Keratinocyte (primary cell): ENCODE data around the gene PRR11. TPM values are rescaled to one million over a fixed set of nuclear protein-coding genes. Genes with fewer than 3 reads are reported as not detected.

Experiments
- DNase-seq: peaks from one replicate; pipeline ENCODE4 v3.0.0-alpha.2; 2011; ENCODE audit warnings: low read depth, missing footprints, low spot score
- FAIRE-seq: peaks from 2 replicates; lab custom pipeline; 2011; peaks lifted over from hg19 to GRCh38; lab: Jason Lieb, UNC
- H2AFZ ChIP-seq: 2 replicates; pipeline ENCODE4 v1.6.0; 2012; ENCODE audit warnings: low read length, control low read depth, inconsistent platforms; ENCODE audit not compliant: control insufficient read depth
- H3K27ac ChIP-seq: 2 replicates; pipeline ENCODE4 v1.5.1; 2011; ENCODE audit warnings: low read length; ENCODE audit not compliant: control insufficient read depth, insufficient read depth
- H3K27me3 ChIP-seq: 3 replicates; pipeline ENCODE4 v1.6.0; 2011; ENCODE audit warnings: low read length; ENCODE audit not compliant: control insufficient read depth, insufficient read depth; ENCODE audit errors: extremely low read depth
- H3K36me3 ChIP-seq, 2 experiments: 2 replicates in 1 of 2; 3 replicates in 1 of 2; pipeline ENCODE4 v1.5.1; 2011; ENCODE audit warnings: low read length in 2 of 2, mild to moderate bottlenecking in 1 of 2; ENCODE audit not compliant: control insufficient read depth in 2 of 2, insufficient read depth in 2 of 2; ENCODE audit errors: extremely low read depth in 1 of 2
- H3K4me1 ChIP-seq: 3 replicates; pipeline ENCODE4 v1.5.1; 2011; ENCODE audit warnings: low read length; ENCODE audit not compliant: control insufficient read depth, insufficient read depth; ENCODE audit errors: extremely low read depth
- H3K4me2 ChIP-seq: 3 replicates; pipeline ENCODE4 v1.6.0; 2011; ENCODE audit warnings: low read depth, low read length; ENCODE audit not compliant: control insufficient read depth, insufficient read depth; ENCODE audit errors: extremely low read depth
- H3K4me3 ChIP-seq, 3 experiments: fragments of 200-600 bp in 1 of 3; sonication (generic) in 1 of 3; 2 replicates in 2 of 3; 3 replicates in 1 of 3; pipeline ENCODE4 v1.5.1; 2011 to 2016; ENCODE audit warnings: low read length in 3 of 3, mild to moderate bottlenecking in 3 of 3, control low read depth in 2 of 3, inconsistent platforms in 1 of 3, low read depth in 1 of 3, mixed read lengths in 1 of 3, mixed run types in 1 of 3, moderate library complexity in 1 of 3; ENCODE audit not compliant: control insufficient read depth in 2 of 3, insufficient read depth in 2 of 3; ENCODE audit errors: extremely low read depth in 1 of 3
- H3K79me2 ChIP-seq: 2 replicates; pipeline ENCODE4 v1.6.0; 2012; ENCODE audit warnings: low read length; ENCODE audit not compliant: control insufficient read depth, insufficient read depth
- H3K9ac ChIP-seq: 3 replicates; pipeline ENCODE4 v1.6.0; 2011; ENCODE audit warnings: low read length; ENCODE audit not compliant: control insufficient read depth, insufficient read depth; ENCODE audit errors: extremely low read depth
- H3K9me1 ChIP-seq: 3 replicates; pipeline ENCODE4 v1.6.0; 2011; ENCODE audit warnings: low read length; ENCODE audit not compliant: control insufficient read depth, insufficient read depth; ENCODE audit errors: extremely low read depth
- H3K9me3 ChIP-seq: 2 replicates; pipeline ENCODE4 v1.5.1; 2012; ENCODE audit warnings: low read depth, low read length; ENCODE audit not compliant: control insufficient read depth
- H4K20me1 ChIP-seq: 3 replicates; pipeline ENCODE4 v1.6.0; 2011; ENCODE audit warnings: low read length; ENCODE audit not compliant: control insufficient read depth, insufficient read depth; ENCODE audit errors: extremely low read depth
- EZH2 ChIP-seq: IDR thresholded peaks from one replicate; pipeline ENCODE4 v1.6.1; 2012; ENCODE audit warnings: inconsistent platforms, mild to moderate bottlenecking, low read length, moderate library complexity
- dilution Hi-C: fragments of 300-500 bp; cut with MboI; formaldehyde crosslinking; loops from one replicate; pipeline ENCODE4 v1.7.0; 2020; ENCODE audit warnings: low sequenced_read_pairs; ENCODE audit not compliant: extremely low pct_ligation_motif_present
- polyA plus RNA-seq, 5 experiments: library from polyadenylated mRNA; depleted of rRNA in 3 of 5; stranded (reverse) in 3 of 5; stranded (forward) in 1 of 5; unstranded in 1 of 5; fragments of >200 nt; gene quantifications; 1 replicate in 1 of 5; 2 replicates in 3 of 5; 3 replicates in 1 of 5; pipeline versions ENCODE4 v1.2.1 to v1.2.3, GENCODE V29; 2011 to 2012; ENCODE audit warnings: missing spikeins in 2 of 5, low read depth in 1 of 5, low replicate concordance in 1 of 5
- TF ChIP-seq, protein P1 (sequence below), 3 experiments: IDR thresholded peaks in 1 of 3; conservative IDR thresholded peaks in 1 of 3; optimal IDR thresholded peaks in 1 of 3; 2 replicates in 2 of 3; 3 replicates in 1 of 3; pipeline versions ENCODE3 to v1.5.1; 2011; ENCODE audit warnings: low read length in 3 of 3, mild to moderate bottlenecking in 3 of 3, moderate library complexity in 2 of 3, control low read depth in 1 of 3, inconsistent platforms in 1 of 3; ENCODE audit not compliant: insufficient read depth in 2 of 3; ENCODE audit errors: extremely low read depth in 1 of 3

PRR11 gene
- polyA plus RNA-seq, 1 donor (not counting 4 experiments of a cell fraction or from before 2014, with no cell fraction given): 40.1 TPM

- no peak overlapping the region for H2AFZ ChIP-seq
- no peaks in the 10 kb centered on the region for H3K9me1 ChIP-seq
- peaks cover 30% of the 10 kb centered on the region for H3K79me2 ChIP-seq
- TF ChIP-seq EZH2: no peak
- TF ChIP-seq, protein P1, sequence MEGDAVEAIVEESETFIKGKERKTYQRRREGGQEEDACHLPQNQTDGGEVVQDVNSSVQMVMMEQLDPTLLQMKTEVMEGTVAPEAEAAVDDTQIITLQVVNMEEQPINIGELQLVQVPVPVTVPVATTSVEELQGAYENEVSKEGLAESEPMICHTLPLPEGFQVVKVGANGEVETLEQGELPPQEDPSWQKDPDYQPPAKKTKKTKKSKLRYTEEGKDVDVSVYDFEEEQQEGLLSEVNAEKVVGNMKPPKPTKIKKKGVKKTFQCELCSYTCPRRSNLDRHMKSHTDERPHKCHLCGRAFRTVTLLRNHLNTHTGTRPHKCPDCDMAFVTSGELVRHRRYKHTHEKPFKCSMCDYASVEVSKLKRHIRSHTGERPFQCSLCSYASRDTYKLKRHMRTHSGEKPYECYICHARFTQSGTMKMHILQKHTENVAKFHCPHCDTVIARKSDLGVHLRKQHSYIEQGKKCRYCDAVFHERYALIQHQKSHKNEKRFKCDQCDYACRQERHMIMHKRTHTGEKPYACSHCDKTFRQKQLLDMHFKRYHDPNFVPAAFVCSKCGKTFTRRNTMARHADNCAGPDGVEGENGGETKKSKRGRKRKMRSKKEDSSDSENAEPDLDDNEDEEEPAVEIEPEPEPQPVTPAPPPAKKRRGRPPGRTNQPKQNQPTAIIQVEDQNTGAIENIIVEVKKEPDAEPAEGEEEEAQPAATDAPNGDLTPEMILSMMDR (optimal IDR thresholded peaks at IDR 0.05 in 1 of 3, IDR thresholded peaks at IDR 0.05 in 1 of 3, conservative IDR thresholded peaks at IDR 0.05 in 1 of 3; ENCODE audit: extremely low read depth in 1 of 3, insufficient read depth in 2 of 3, low read length in 3 of 3): no peak
- dilution Hi-C loops: no loop called here
- no peaks in the 10 kb centered on the region for H4K20me1 ChIP-seq
- H3K9me3 ChIP-seq: no peaks in the 10 kb centered on the region
- H3K27me3 ChIP-seq: no peaks in the 10 kb centered on the region
- peaks cover 8% of the 10 kb centered on the region for H3K4me1 ChIP-seq
- DNase-seq (no peak), FAIRE-seq (no peak)
- no peak overlapping the region for H3K4me3 ChIP-seq
- no peak overlapping the region for H3K9ac ChIP-seq
- H3K36me3 ChIP-seq: peaks cover 0 to 2% of the 10 kb centered on the region in 2 experiments
- no peak overlapping the region for H3K4me2 ChIP-seq
- no peak overlapping the region for H3K27ac ChIP-seq
Measured at GRCh38 chr17:59108400-59109102, 47.0 kb upstream of the PRR11 start.

DNA sequence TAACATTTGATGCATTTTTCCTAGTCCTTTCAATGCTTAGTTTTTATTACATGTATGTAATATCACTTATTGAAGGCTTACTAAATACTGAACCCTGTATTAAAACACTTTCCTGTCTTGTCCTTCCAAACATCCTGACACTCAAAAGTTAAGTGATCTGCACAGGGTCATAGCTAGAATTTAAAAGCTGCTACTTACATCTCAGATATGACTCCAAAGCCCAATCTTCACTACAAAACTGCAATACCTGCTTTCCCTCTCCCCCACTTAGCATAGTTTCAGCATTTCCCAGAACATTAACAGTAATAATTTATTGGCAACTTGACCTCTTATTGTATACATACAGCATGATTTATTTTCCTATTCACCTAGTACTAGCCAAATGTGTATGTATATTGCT lies 44.6 kb upstream of the PRR11 start:
- H3K27me3 ChIP-seq: no peaks in the 10 kb centered on the region
- no peak overlapping the region for H3K27ac ChIP-seq
- DNase-seq (no peak), FAIRE-seq (no peak)
- H3K9me1 ChIP-seq: no peaks in the 10 kb centered on the region
- H3K9me3 ChIP-seq: no peaks in the 10 kb centered on the region
- TF ChIP-seq, protein P1 (optimal IDR thresholded peaks at IDR 0.05 in 1 of 3, IDR thresholded peaks at IDR 0.05 in 1 of 3, conservative IDR thresholded peaks at IDR 0.05 in 1 of 3; ENCODE audit: extremely low read depth in 1 of 3, insufficient read depth in 2 of 3, low read length in 3 of 3): no peak
- no peak for TF ChIP-seq EZH2
- H3K36me3 ChIP-seq: peaks cover 3 to 13% of the 10 kb centered on the region in 2 experiments
- no peak overlapping the region for H2AFZ ChIP-seq
- H3K4me3 ChIP-seq: no peak overlapping the region
- no peaks in the 10 kb centered on the region for H4K20me1 ChIP-seq
- H3K4me2 ChIP-seq: no peak overlapping the region
- dilution Hi-C loops: no loop called here
- no peak overlapping the region for H3K9ac ChIP-seq
- H3K79me2 ChIP-seq: peaks cover 18% of the 10 kb centered on the region
- H3K4me1 ChIP-seq: no peaks in the 10 kb centered on the region
